DOHH2 (cell line): ENCODE data around the gene IL11.

Experiments
- H3F3A ChIP-seq: fragments of 200-600 bp; sonication (generic), shearing (Covaris generic); 2 replicates; pipeline ENCODE4 v1.6.0; 2016; ENCODE audit warnings: antibody characterized with exemption, mild to moderate bottlenecking; ENCODE audit not compliant: control insufficient read depth, insufficient read depth
- H3K27ac ChIP-seq: fragments of 200-600 bp; sonication (generic); 2 replicates; pipeline ENCODE4 v1.5.1; 2014; ENCODE audit warnings: low read depth, mild to moderate bottlenecking, low read length, moderate library complexity
- H3K27me3 ChIP-seq: fragments of 200-600 bp; sonication (generic); 2 replicates; pipeline ENCODE4 v1.6.1; 2014; ENCODE audit warnings: mild to moderate bottlenecking, low read length, mixed read lengths; ENCODE audit not compliant: control insufficient read depth
- H3K36me3 ChIP-seq: fragments of 200-600 bp; sonication (generic); 2 replicates; pipeline ENCODE4 v1.6.1; 2014; ENCODE audit warnings: mild to moderate bottlenecking, low read length, moderate library complexity, mixed read lengths; ENCODE audit not compliant: control insufficient read depth
- H3K4me1 ChIP-seq: fragments of 200-600 bp; sonication (generic); 2 replicates; pipeline ENCODE4 v1.6.1; 2014; ENCODE audit warnings: mild to moderate bottlenecking, low read length, mixed read lengths; ENCODE audit not compliant: control insufficient read depth
- H3K4me2 ChIP-seq: fragments of 200-600 bp; sonication (generic); 2 replicates; pipeline ENCODE4 v1.6.0; 2014; ENCODE audit warnings: mild to moderate bottlenecking, low read length, moderate library complexity
- H3K4me3 ChIP-seq: fragments of 200-600 bp; sonication (generic); 2 replicates; pipeline ENCODE4 v1.5.1; 2014; ENCODE audit warnings: mild to moderate bottlenecking, low read length, mixed read lengths
- H3K79me2 ChIP-seq: fragments of 200-600 bp; sonication (generic); 2 replicates; pipeline ENCODE4 v1.6.1; 2014; ENCODE audit warnings: mild to moderate bottlenecking, low read length, mixed read lengths; ENCODE audit not compliant: control insufficient read depth
- H3K9me2 ChIP-seq: fragments of 200-600 bp; sonication (generic); replicated peaks from 2 replicates; pipeline ENCODE4 v1.6.1; 2014; ENCODE audit warnings: mild to moderate bottlenecking, low read length, mixed read lengths; ENCODE audit not compliant: control insufficient read depth
- H3K9me3 ChIP-seq: fragments of 200-600 bp; sonication (generic); 2 replicates; pipeline ENCODE4 v1.6.1; 2014; ENCODE audit warnings: antibody characterized with exemption, low read length, mixed read lengths; ENCODE audit not compliant: control insufficient read depth, insufficient read depth
- H4K20me1 ChIP-seq: fragments of 200-600 bp; sonication (generic); 2 replicates; pipeline ENCODE4 v1.6.0; 2014; ENCODE audit warnings: low read depth, mild to moderate bottlenecking, antibody characterized with exemption, low read length, moderate library complexity; ENCODE audit not compliant: control insufficient read depth, insufficient read depth
- CTCF ChIP-seq: fragments of 200-600 bp; sonication (generic); IDR thresholded peaks from one replicate; pipeline ENCODE4 v1.5.1; 2014; ENCODE audit warnings: antibody characterized with exemption, mild to moderate bottlenecking, low read depth, low read length; ENCODE audit not compliant: poor library complexity, severe bottlenecking
- EZH2phosphoT487 ChIP-seq: fragments of 200-600 bp; sonication (generic); IDR thresholded peaks from 2 replicates; pipeline ENCODE4 v1.6.1; 2017; ENCODE audit warnings: borderline replicate concordance, mild to moderate bottlenecking, antibody characterized with exemption, low read length, moderate library complexity, mixed read lengths

IL11 gene

GRCh38 chr19:55370305-55370988 lies at the start of gene IL11:
IL11 (minus strand) TSS chr19:55370463; CDS start chr19:55370310, 153 bp downstream.
- Histone ChIP-seq H3K4me2 (peak within 1 kb of the TSS; percentile 52), H3K4me3 (peak within 1 kb of the TSS; percentile 30; the same call in 1 of the 2 replicates), H3K27me3 (peaks cover 63% of the 10 kb centered on the region)

GRCh38 chr19:55419624-55420236 lies 49.5 kb upstream of the IL11 start:
- Histone ChIP-seq H3K4me3 (no peak overlapping the region), H3K9me2 (no peaks in the 10 kb centered on the region), H3K9me3 (0 out of 2 replicates have a peak, but pooled peaks cover 6% of the 10 kb centered on the region), H3K79me2 (no peaks in the 10 kb centered on the region), H3K4me1 (peaks cover 5% of the 10 kb centered on the region), H3K27me3 (peaks cover 3% of the 10 kb centered on the region; the same call in 1 of the 2 replicates), H3K4me2 (no peak overlapping the region), H3K36me3 (no peaks in the 10 kb centered on the region), H3F3A (no peaks in the 10 kb centered on the region), H3K27ac (no peak overlapping the region), H4K20me1 (no peaks in the 10 kb centered on the region)
- TF ChIP-seq CTCF (no peak), EZH2phosphoT487 (no peak)

More at GRCh38 chr19:55370305-55370988, at the start of gene IL11:
- Histone ChIP-seq H3K9me2 (no peaks in the 10 kb centered on the region), H3K4me1 (peaks cover 5% of the 10 kb centered on the region; the same call in 1 of the 2 replicates), H3K36me3 (no peaks in the 10 kb centered on the region), H4K20me1 (no peaks in the 10 kb centered on the region), H3K9me3 (no peaks in the 10 kb centered on the region), H3K27ac (no peak within 1 kb of the TSS), H3F3A (no peaks in the 10 kb centered on the region), H3K79me2 (no peaks in the 10 kb centered on the region)
- no peak for TF ChIP-seq EZH2phosphoT487
- TF ChIP-seq CTCF, result no peak

GRCh38 chr19:55419103-55419502 lies 48.8 kb upstream of the IL11 start:
- H3K4me1 ChIP-seq, result peaks cover 5% of the 10 kb centered on the region
- TF ChIP-seq EZH2phosphoT487 (no peak), CTCF (no peak)
- no peaks in the 10 kb centered on the region for H3K9me2 ChIP-seq
- H3K4me3 ChIP-seq, result no peak overlapping the region
- no peaks in the 10 kb centered on the region for H3K79me2 ChIP-seq
- peaks cover 3% of the 10 kb centered on the region; the same call in 1 of the 2 replicates for H3K27me3 ChIP-seq
- no peak overlapping the region for H3K4me2 ChIP-seq
- no peaks in the 10 kb centered on the region for H4K20me1 ChIP-seq
- H3F3A ChIP-seq, result no peaks in the 10 kb centered on the region
- H3K36me3 ChIP-seq, result no peaks in the 10 kb centered on the region
- no peak overlapping the region for H3K27ac ChIP-seq
- H3K9me3 ChIP-seq, result 0 out of 2 replicates have a peak, but pooled peaks cover 6% of the 10 kb centered on the region
